HFF-Myc (cell line): Measurements from ENCODE around the gene NTRK2.

Experiments used
- DNase-seq: peaks from one replicate; pipeline ENCODE4 v3.0.0-alpha.2; 2011; ENCODE audit warnings: low read depth; ENCODE audit errors: extremely low read depth
- H3K4me3 ChIP-seq: replicated peaks from 2 replicates; pipeline ENCODE4 v1.5.1; 2011; ENCODE audit warnings: low read depth, mild to moderate bottlenecking, control low read depth, low read length
- TF ChIP-seq, protein P1 (sequence below): IDR thresholded peaks from 2 replicates; pipeline ENCODE4 v1.5.1; 2012; ENCODE audit warnings: mild to moderate bottlenecking, low read depth, low read length, control low read depth; ENCODE audit errors: missing control alignments

NTRK2 gene

GRCh38 chr9:84828046-84828445 lies 158.5 kb downstream of the NTRK2 start:
- TF ChIP-seq, protein P1, sequence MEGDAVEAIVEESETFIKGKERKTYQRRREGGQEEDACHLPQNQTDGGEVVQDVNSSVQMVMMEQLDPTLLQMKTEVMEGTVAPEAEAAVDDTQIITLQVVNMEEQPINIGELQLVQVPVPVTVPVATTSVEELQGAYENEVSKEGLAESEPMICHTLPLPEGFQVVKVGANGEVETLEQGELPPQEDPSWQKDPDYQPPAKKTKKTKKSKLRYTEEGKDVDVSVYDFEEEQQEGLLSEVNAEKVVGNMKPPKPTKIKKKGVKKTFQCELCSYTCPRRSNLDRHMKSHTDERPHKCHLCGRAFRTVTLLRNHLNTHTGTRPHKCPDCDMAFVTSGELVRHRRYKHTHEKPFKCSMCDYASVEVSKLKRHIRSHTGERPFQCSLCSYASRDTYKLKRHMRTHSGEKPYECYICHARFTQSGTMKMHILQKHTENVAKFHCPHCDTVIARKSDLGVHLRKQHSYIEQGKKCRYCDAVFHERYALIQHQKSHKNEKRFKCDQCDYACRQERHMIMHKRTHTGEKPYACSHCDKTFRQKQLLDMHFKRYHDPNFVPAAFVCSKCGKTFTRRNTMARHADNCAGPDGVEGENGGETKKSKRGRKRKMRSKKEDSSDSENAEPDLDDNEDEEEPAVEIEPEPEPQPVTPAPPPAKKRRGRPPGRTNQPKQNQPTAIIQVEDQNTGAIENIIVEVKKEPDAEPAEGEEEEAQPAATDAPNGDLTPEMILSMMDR: no peak
- H3K4me3 ChIP-seq: no peak overlapping the region
- no peak for DNase-seq

DNA sequence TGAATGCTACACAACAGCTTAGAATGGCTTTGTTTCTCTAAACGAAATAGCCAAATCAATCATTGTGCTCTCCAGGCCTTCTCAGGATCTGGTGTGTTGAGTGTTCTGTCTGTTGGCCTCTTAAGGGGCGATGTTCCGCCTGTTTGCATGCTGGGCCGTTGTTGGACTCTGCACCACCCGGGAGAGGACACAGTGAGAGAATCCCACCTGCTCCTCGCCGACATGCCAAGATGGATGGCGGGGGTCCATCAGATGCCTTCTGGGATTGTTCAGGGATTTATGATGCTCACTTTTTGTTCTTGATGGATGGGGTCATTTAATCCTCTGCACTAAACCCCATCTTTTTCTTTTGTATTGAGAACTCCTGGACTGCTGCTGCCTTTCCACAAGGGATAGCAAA lies 159.9 kb downstream of the NTRK2 start:
- H3K4me3 ChIP-seq: no peak overlapping the region
- DNase-seq: no peak
- TF ChIP-seq, protein P1: no peak

- no peak for DNase-seq
- TF ChIP-seq, protein P1: no peak
- H3K4me3 ChIP-seq: no peak overlapping the region
Measured at GRCh38 chr9:84829997-84830696, 160.6 kb downstream of the NTRK2 start.

- no peak overlapping the region for H3K4me3 ChIP-seq
- no peak for DNase-seq
- TF ChIP-seq, protein P1: no peak
Measured at GRCh38 chr9:84831377-84831776, 161.8 kb downstream of the NTRK2 start.

DNA sequence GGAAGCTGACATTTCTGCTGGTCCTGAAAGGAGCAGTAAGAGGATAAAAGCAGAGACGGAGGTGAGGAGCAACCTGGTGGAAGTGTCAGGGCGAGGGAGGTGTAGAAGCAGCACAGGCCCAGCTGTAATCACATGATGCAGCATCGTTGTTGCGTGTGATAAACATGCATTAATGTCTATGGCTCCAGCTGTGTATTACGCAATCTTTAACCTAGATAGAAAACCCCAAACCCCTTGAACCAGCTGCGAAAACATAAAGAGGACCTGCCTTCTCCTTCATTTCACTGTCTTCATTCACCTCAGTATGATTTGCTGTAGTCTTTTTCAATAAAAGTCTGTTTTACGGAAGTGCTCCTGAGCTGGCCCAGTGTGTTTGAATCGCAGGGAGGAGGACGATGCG lies 162.9 kb downstream of the NTRK2 start:
- TF ChIP-seq, protein P1: no peak

DNA sequence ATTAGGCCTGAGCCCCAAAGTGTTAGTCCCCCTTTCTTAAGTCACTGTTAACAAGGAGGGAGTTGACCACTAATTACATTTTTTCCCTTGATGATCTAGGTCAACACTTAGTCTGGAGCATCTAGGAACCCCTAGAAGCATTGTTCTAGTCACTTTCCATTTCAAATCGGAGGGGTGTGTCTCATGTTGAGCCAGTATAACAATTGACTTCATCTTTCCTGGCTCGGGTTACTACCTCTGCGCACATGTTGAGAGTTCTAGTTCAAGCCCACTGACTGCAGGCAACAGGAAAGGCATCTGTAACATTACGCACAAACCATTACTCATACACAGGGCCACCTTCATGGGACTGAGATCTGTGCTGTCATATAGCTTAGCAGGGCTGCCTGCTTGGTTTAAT lies 164.9 kb downstream of the NTRK2 start:
- DNase-seq: peak; percentile 2
- TF ChIP-seq, protein P1: no peak
- no peak overlapping the region for H3K4me3 ChIP-seq

More for the DNA sequence above, 162.9 kb downstream of the NTRK2 start:
- H3K4me3 ChIP-seq: no peak overlapping the region
- no peak for DNase-seq

GRCh38 chr9:84835745-84836144 lies 166.2 kb downstream of the NTRK2 start:
- no peak overlapping the region for H3K4me3 ChIP-seq
- no peak for DNase-seq
- TF ChIP-seq, protein P1: no peak
